Mesenteric fat pad (tissue), 1 donor: Measurements from ENCODE around the gene RPS6KA2. TPM values are rescaled to one million over a fixed set of nuclear protein-coding genes. Genes with fewer than 3 reads are reported as not detected.
A peak's percentile ranks its signal among the peaks of the same experiment; 100 is the strongest.

ENCODE experiments used
- DNase-seq: peaks from one replicate; pipeline ENCODE4 v3.0.0-alpha.2; 2020; ENCODE audit warnings: low spot score
- total RNA-seq: library from RNA; stranded (reverse); fragmentation: NEBNext Ultra II Directional; extraction: Animal tissue kit (Norgen Biotek cat#: 25700); gene quantifications from one replicate; pipeline ENCODE4 v1.2.1, GENCODE V29; 2021
- donor health status: DM: yes; HTN: yes; CAD: no.

The RPS6KA2 gene
- total RNA-seq, 1 donor from 2014 or later, result 45.2 TPM

DNA sequence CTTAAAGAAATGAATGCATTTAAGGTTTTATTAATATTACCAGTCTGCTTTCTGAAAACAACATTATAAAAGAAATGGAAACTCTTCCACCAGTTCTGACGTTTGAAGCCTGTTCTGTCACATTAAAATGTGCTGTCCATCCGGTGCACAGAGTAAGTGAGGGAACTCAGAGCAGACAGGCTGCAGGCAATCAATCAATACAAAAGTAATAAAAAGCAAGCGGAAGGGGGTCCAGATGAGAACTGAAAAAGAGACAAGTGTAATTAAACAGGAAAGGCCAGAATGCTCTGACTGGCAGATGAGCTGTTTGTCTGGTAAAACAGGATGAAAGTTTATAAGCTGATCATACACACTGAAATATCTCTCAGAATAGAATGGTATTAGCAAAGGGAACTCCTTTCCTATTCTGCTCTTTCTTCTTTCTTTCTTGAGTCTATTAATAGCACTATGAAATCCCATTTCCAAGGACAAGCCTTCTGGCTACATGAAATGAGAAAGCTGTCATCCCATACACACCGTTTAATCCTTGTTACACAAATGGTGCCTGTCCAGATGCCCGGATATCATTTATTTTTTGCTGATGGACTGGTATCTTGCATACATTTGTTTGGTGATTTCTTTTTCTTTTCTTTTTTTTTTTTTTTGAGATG is 134.8 kb downstream of the RPS6KA2 start:
- no peak for DNase-seq

DNA sequence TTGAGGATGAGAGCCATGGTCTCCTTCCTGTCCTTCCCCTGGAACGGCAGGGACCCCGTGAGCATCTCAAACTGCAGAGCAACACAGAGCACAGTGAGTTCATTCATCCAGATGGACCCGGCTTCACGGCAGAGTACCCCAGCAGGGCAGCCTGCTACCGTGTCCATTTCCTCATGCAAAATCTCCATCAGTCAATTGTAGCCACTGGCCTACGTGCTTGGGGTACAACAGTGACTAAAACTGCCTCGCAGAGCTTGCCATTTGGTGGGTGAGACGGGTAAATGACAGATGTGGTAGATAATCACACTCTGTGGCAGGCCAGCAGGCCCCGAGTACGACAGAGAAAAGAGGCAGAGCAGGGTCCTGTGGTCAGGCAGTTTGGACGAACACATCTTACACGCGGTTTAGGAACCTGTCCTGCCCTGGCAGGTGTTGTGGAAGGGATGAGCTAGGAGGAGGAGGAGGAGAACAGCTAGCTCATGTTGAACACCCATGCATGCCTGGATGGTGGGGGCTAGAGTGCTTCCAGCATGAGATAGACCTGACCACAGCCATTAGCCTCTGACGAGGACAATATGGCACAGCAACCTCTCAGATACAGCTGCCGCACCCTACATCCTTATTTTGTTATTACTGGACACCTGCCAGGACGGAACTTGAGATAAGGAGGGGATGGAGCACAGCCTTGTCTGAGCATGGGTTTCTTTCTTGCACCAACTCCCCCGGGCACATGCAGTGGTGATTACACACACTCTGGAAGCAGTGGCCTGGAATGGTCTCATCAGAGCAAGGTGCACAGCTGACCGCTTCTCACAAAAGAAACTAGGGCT is 136.2 kb downstream of the RPS6KA2 start:
- DNase-seq, result no peak

DNA sequence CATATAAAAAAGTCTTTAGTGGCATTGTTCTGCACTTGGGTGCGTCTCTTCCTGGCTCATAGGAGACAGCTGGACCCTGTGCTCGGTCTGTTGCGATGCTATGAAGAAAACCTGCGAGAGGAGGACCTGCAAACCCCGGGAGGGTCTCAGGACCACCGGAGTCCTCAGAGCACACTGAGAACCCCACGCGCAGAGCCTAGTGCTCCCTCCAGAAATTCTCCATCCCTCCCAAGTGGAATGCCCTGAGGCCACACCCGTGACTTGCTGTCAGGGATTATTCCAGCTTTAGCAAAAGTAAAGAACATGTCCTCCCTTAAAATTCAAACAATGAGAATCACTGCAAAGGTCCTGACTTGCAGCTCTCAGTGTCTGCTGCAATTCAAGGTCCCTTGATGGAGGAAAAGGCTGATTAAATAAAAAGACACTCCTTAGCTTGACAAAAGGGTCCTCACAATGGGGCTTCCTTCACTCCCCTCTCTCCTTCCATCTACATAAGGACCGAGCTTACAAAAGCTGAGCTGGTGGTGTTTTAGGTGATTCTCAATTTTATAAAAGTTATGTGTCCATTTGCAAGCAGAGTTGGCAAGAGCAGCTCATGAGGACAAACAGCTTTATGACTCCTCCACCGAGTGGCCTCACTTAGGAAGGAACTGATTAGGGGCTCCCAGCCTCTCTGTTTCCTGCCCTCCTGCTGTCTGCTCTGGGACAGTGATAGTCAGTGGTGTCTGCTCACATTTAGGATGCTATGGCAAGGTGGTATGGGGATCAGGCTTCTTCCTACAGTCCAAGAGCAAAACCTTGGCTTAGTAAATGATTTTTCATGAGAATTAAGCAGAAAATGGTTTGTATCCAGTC is 137.5 kb downstream of the RPS6KA2 start:
- DNase-seq, result no peak

DNA sequence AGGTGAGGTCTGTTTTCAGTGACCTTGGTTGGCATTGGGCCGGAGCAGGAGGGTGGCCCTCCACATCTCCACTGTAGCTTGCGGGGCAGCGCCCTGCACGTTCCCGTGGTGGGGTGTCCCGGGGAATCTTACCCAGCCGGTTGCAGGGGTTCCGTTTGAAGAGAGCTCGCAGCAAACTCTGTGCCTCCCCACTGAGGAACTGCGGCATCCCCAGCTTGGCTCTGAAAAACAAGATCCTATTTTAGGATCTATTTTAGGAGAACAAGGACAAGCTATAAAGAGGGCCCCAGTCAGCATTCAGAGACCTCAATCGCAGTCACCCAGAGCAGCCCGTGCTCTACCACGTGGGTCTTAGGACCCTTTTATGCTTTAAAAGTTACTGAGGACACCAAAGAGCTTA is 138.3 kb downstream of the RPS6KA2 start:
- DNase-seq, result no peak

DNA sequence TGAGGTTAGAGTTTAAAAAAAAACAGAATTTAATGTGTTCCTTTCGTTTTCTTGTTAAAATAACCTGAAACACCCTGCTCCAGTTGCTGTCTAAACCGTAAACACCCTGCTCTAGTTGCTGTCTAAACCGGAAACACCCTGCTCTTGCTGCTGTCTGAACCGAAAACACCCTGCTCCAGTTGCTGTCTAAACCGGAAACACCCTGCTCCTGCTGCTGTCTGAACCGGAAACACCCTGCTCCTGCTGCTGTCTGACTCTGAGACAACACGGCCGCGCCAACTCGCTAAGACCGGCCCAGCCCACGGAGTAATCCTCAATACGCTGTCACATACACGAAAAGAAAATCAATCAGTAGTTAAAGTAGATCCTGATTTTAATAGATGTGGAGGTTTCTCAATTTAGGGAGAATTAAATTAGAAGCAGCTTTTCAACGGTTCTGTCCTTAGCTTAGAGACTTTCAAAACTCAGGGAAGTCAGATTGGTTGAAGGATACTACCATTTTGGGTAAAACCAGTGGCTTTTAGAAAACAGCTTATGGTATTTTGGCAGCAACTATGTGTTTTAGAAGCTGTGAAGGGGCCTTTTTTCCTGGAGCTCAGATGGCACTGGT is 138.9 kb downstream of the RPS6KA2 start:
- DNase-seq, result no peak

DNA sequence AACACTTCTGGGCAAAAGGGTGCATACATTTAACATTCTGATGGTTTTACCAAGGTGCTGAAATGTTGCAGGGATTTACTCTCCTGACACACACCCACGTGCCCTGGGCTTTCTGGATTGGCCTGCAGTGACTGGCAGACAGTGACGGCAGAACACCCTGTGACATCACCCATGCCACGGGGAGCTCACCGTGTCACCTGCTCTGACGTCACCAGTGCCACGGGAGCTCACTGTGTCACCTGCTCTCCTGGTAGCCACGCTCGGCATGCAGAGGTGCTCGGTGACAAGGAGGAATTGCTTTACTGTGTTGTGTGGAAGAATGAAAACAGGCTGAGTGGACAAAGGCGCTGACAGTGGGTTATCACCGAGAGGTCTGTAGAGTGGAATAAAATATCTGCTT is 139.9 kb downstream of the RPS6KA2 start:
- DNase-seq, result no peak

DNA sequence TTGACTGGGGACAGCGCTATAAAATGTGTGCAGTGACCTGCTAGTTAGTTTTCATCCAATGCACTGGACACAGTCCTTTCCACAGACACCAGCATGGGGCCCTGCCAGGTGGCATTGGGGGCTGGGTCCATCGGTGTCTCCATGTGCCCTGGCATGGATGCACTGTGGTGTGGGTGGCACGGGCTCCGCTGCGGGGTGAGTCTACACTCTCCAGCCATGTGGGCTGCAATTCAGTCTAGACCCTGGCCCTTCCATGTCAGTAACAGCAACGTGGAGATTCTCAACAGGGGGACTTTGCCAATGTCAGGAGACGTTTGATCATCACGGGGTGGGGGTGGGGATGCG is 140.5 kb downstream of the RPS6KA2 start:
- DNase-seq, result no peak

DNA sequence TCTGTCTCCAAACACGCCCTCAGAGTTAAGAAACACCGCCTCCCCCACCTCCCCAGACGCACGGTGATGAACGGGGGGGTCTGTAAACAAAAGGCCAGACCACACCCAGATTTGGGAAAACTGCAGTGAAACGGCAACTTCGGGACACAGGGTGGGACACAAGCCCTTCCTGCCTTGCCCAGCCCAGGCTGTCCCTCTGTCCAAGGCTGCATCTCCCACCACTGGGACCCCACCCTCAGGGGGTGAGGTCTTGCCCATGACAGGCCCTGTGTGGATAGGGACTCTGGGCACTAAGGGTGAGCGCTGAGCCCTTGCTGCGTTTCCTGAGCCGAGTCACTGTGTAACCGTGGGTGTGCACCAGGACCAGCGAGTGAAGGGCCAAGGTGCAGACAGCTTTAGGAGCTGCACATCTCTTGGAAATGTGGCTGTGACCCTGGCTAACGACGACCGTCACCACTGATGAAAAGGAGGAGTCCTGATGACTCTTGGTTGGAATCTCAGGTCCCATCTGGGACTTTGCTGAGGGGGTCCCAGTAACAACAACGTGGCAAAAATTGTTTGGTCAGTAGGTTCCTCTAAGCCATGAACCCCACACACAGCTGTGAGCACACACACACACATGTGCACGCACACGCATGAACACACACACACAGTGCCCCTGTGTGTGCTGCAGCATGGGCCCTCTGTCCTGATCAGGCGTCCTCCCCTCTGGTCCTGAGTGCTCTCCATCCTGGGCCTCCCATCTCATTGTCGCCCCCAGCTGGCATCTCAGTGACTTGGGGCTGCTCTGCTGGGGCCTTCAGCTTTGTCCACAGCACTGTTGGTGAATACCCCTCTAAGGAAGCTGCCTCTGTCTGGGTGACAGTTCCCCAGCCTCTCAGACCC is 141.2 kb downstream of the RPS6KA2 start:
- DNase-seq, result no peak

DNA sequence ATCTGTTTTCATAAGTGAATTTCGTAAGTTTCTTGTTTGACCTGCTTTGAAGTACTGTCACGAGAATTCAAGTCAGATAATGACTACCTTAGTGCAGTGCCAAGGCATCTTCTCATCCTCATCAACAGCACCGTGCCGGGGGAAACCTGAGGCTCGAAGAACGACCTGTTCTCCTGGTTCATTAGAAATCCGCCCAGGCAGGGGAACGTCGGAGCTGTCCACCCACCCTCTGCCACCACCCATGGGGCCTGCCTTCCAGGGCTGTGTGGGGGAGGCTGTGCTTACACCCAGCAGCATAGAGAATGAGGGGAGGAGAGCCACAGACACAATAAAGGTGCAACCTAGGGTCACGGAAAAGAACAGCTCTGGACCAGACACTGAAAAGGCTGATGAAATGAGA is 142.2 kb downstream of the RPS6KA2 start:
- no peak for DNase-seq

DNA sequence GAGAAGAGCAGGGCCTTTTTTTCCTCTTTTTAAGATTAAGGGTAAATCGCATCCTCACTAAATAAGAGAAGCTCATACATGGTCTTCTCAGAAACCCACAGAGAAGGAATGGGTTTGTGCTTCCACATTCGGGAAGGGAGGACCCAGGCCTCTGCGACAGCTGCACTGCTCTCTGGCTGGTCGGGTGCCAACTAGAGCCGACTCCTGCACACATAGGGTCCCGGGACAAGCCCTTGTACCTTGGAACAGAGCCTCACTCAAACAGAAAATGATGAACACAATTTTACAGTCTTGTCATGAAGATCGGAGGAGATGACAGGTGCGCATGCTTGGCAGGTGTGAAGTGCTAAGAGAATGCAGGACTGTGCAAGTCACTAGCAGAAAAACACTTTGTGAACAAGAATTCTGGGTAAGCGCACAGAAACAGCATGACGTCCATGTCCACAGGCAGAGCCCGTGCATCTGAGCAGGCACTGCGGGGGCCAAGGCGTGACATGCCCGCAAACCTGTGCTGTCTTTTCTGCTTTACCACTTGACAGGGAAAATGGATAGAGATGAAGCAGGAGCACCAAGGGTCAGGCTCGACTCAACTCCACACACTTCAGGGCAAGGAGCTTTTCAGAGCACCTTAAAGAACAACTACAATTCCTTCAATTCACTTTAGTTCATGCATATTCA is 143.3 kb downstream of the RPS6KA2 start:
- no peak for DNase-seq

DNA sequence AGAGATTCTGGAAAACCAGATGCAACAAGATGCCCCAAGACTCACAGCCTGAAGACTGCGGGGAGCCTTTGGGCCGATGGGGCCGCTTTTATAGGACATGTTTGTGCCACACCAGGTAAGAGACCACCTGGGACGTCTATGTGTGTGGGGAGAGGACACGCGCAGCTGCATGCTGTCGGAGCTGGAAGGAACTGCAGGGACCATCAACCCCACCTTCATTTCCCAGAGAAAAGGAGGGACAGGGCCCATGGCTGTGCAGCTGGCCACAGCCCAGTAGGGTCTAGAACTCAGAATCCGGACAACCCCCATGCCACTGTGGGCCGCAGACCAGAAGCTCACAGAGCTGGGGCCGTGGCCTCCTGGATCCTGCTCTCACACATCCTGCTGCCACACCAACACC is 144.0 kb downstream of the RPS6KA2 start:
- DNase-seq, result no peak

DNA sequence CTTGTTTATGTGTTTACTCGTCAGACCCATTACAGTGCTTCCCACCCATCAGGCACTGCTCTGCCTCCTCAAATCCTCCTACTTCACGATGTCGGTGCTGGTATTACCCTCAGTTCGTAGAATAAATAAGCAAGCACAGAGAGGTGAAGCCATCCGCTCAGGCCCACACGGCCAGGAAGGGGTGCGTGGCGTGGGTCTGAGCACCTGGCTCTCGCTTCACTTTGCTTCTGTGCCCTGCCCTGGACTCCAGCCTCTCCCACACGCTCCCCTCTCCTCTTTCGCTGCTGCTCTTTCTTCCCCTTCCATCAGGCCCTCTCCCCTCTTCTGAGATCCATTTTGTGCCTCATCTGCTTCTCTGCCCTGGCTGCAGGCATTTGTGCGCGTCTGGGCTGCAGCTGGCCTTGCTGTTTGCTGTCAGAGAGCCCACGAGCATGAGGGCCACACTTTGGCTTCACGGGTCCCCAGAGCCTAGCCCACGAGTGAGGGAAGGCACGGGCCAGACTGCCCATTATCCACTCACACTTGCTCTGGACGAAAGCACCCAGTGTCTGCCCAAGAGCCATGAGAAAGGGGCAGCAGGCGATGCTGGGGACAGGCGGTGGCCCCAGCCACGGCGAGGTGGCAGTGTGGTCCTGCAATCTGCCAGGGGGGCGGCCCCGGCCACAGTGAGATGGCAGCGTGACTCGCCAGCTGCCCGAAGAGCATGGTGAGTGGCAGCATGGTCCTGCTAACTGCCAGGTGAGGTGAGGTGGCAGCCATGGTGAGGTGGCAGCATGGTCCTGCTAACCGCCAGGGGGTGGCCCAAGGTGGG is 148.1 kb downstream of the RPS6KA2 start:
- no peak for DNase-seq

DNA sequence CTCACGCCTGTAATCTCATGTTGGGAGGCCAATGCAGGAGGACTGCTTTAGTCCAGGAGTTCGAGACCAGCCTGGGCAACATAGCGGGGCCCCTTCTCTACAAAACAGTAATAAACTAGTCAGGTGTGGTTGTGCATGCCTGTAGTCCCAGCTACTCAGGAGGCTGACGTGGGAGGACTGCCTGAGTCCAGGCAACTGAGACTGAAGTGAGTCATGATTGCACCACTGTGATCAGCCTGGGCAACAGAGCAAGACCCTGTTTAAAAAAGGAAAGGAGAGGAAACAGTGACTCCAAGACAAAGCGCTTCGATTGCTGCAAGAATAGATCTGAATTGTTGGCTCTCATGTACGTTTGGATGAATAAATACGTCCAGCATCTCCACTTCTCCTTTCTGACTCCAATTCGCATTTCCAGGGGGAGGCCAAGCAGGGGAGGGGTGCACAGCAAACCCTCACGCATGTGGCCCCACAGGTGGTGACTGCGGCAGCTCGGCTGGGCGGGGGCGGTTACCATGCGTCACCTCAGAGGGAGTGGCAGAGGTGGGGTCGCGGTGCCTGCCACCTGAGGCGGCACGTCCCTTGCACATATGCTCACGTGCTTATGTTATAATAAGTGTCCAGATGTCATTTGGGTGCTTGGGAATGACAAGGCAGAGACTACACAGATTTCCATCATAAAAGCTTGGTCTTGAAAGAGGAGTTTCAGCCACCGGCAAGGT is 149.2 kb downstream of the RPS6KA2 start:
- no peak for DNase-seq

DNA sequence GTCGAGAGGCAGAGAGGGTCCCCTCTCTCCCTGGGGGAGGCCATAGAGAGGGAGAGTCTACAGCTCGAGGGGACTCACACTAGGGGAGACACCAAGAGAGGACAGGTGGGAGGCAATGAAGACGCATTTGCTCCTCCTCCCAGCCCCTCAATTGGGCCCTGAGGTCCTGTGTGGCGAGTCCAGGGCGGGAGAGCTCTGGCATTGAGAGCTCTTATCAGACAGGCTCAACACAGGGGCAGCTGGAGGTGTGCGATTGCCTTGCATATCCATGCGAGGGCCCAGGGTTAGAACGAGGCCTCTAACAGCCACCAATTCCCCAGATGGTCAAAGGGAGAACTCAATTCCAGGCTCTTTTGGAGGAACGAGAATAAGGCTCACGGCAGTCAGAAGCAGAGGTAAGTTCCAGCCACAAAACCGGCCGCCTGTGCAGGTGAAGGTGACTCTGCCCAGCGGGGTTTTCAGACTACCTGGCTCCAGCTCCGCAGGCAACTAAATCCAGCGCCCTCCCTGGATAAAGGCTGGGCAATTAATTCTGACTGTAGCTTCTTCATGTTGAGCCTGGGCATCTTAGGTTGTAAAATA is 150.3 kb downstream of the RPS6KA2 start:
- peak; percentile 72 for DNase-seq

DNA sequence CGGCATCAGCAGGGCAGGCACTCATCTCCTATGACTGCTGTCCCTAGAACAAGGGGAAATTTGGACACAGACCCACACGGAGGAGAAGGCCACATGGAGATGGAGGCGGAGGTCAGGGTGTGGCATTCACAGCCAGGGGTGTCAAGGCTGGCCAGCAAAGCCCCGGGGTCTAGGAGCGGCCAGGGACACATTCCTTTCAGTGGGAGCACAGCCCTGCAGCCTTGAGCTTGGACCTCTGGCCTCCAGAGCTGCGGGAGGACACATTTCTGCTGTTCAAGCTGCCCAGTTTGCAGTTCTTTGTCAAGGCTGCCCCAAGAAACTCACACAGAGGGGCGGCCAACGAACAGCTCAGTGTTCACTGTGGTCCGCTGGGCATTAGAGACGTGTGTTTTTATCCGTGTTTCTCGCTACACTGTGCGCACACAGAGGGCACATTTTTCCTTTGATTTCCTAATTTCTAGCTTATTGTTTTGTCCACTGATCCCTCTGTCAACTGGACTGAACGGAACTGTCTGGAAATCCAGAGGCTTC is 150.9 kb downstream of the RPS6KA2 start:
- DNase-seq, result peak; percentile 57

DNA sequence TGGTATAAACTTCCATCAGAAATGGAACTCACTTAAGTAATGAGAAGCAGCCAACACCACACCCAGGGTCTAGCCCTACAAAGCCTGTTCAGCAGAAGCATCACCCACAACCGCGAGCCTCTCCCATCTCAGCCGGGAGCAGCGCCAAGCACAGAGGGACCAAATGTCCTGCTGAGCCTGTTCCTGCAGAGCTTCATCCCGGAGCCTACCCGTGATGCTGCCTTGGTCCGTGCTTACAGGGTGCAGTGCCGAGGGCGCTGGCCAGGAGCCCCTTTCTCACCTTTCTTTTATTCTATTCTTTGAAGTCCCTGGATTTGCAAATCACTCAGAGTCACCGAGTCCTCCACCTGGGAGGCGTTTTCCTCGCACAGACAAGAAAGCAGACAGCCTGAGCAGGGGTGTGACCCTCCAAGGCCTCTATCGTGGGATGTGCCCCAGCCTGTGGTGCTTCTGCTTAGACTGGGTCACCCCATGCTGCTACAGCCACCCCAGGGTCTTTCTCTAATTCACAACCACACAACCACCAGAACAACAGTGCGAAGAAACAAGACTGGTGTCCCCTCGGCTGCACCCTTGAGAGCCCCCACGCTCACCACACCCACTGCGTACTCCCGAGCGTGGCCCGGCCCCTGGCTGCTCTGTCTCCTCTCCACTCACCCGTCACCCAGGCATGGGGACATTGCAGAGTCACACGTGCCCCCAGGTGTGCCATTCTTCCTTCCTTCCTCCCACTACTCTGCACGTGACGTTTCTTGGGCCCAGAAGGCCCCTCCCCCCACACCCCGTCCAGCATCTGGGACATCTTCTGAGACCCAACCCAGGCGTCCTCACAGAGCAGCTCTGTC is 152.1 kb downstream of the RPS6KA2 start:
- DNase-seq, result peak; percentile 88
